Thyroid gland (tissue), 4 donors: ENCODE data around the gene CCL20.

Experiments
- POLR2A ChIP-seq, 2 donors: fragments of 450-650 bp; IDR thresholded peaks; one replicate each; pipeline ENCODE4 v1.6.1; 2017; ENCODE audit warnings: antibody characterized with exemption in 2 of 2, mild to moderate bottlenecking in 2 of 2, moderate library complexity in 1 of 2
- TF ChIP-seq, protein P1 (sequence below), 6 experiments: fragments of 200-600 bp in 3 of 6; fragments of 450-650 bp in 3 of 6; sonication (generic) in 3 of 6; IDR thresholded peaks; one replicate each; pipeline ENCODE4 v1.5.1; 2016 to 2019; ENCODE audit warnings: antibody characterized with exemption in 6 of 6, mild to moderate bottlenecking in 2 of 6, inconsistent platforms in 1 of 6, moderate library complexity in 1 of 6

DNA sequence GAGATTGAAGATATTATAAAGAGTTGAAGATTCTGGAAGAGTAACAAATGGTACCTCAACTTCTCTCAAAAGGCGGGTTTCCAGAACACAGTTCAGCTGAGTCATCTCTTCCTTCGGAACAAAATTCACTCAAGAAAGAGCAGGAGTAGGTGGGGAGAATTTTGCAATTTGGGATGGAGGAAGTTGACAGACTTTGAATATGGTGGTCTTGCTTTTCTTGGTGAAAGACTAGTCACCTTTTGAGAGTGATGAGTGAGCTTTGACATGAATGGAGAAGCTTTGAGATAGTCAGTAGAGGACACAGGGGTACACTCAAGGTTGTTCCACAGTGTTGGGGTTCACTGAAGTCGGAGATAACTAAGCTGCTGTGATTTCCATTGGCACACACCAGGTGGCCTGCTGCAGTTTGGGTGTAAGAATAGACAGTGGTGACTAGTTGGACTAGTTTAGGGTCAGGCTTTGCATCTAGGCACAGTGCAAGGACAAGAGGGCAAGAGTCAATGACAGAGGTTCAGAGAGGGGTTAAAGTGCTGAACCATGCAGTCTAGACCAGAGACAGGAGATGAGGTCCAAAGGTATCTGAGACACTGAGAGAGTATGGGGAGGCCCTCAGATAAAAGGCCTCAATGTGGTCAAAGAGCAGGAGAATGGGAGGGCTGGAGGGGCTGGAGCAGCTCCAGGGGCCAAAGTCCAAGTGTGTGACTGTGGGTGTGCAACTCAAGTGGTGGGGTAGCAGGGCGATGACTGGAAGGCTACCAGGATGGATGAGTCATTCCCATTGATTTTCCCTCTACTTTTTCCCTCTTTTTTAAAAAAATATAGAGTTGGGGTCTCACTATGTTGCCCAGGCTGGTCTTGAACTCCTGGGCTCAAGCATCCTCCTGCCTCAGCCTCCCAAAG lies 7.7 kb downstream of the CCL20 start:
- no peak for TF ChIP-seq POLR2A (IDR thresholded peaks at IDR 0.05)
- TF ChIP-seq, protein P1, sequence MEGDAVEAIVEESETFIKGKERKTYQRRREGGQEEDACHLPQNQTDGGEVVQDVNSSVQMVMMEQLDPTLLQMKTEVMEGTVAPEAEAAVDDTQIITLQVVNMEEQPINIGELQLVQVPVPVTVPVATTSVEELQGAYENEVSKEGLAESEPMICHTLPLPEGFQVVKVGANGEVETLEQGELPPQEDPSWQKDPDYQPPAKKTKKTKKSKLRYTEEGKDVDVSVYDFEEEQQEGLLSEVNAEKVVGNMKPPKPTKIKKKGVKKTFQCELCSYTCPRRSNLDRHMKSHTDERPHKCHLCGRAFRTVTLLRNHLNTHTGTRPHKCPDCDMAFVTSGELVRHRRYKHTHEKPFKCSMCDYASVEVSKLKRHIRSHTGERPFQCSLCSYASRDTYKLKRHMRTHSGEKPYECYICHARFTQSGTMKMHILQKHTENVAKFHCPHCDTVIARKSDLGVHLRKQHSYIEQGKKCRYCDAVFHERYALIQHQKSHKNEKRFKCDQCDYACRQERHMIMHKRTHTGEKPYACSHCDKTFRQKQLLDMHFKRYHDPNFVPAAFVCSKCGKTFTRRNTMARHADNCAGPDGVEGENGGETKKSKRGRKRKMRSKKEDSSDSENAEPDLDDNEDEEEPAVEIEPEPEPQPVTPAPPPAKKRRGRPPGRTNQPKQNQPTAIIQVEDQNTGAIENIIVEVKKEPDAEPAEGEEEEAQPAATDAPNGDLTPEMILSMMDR (IDR thresholded peaks at IDR 0.05): no peak
